Transverse colon (tissue), 4 donors: Measurements from ENCODE around the gene CNDP1. TPM values are rescaled to one million over a fixed set of nuclear protein-coding genes. Genes with fewer than 3 reads are reported as not detected.

ENCODE experiments used
- DNase-seq: peaks from one replicate; pipeline ENCODE4 v3.0.0-alpha.2; 2019
- H3K27ac ChIP-seq, 4 donors: fragments of 200-600 bp; sonication (generic); 2 replicates each; pipeline ENCODE4 v1.5.1; 2016 to 2018; ENCODE audit warnings: inconsistent platforms in 4 of 4
- H3K27me3 ChIP-seq: fragments of 200-600 bp; sonication (generic); 2 replicates; pipeline ENCODE4 v1.5.1; 2017; ENCODE audit warnings: inconsistent platforms
- H3K36me3 ChIP-seq, 4 donors: fragments of 200-600 bp; sonication (generic); 2 replicates each; pipeline ENCODE4 v1.5.1; 2017 to 2019; ENCODE audit warnings: inconsistent platforms in 4 of 4
- H3K4me1 ChIP-seq, 4 donors: fragments of 200-600 bp; sonication (generic); 2 replicates each; pipeline ENCODE4 v1.5.1; 2017 to 2020; ENCODE audit warnings: inconsistent platforms in 4 of 4
- H3K4me3 ChIP-seq, 4 donors: fragments of 200-600 bp; sonication (generic); 1 replicate in 1 of 4; 2 replicates in 3 of 4; pipeline versions ENCODE4 v1.5.1 to v1.6.1; 2017 to 2019; ENCODE audit warnings: inconsistent platforms in 4 of 4
- H3K9me3 ChIP-seq, 2 donors: fragments of 200-600 bp; sonication (generic); 2 replicates each; pipeline ENCODE4 v1.5.1; 2017 to 2019; ENCODE audit warnings: inconsistent platforms in 2 of 2
- EP300 ChIP-seq: sonication (generic); formaldehyde crosslinking; IDR thresholded peaks from one replicate; pipeline ENCODE4 v1.6.1; 2017; ENCODE audit warnings: antibody characterized with exemption, low read depth
- POLR2A ChIP-seq: fragments of 450-650 bp; IDR thresholded peaks from one replicate; pipeline ENCODE4 v1.6.1; 2016; ENCODE audit warnings: antibody characterized with exemption, mild to moderate bottlenecking, moderate library complexity
- POLR2AphosphoS5 ChIP-seq, 3 donors: sonication (generic); formaldehyde crosslinking; IDR thresholded peaks; one replicate each; pipeline ENCODE4 v1.6.1; 2016; ENCODE audit warnings: antibody characterized with exemption in 3 of 3
- WGBS, 2 donors: methylation state at CpG; one replicate each; pipeline ENCODE4 v1.1.5; 2018; ENCODE audit warnings: low coverage in 1 of 2; 5-methylcytosine and 5-hydroxymethylcytosine counted together
- in situ Hi-C, 4 donors: fragments of 200-750 bp; cut with MboI; loops; one replicate each; pipeline versions ENCODE4 v1.15.0 to v1.15.1; 2017; ENCODE audit warnings: low sequenced_read_pairs in 3 of 4, low pct_ligation_motif_present in 1 of 4, low pct_unique_long_range_greater_than_20kb in 1 of 4
- intact Hi-C: fragments of 100-400 bp; cut with DNase I; formaldehyde crosslinking; loops from one replicate; pipeline ENCODE4 v1.15.1; 2023; ENCODE audit warnings: low total_unique reads
- total RNA-seq, 4 donors: library from RNA; depleted of rRNA; stranded (reverse); fragments of >200 nt; gene quantifications; one replicate each; pipeline ENCODE4 v1.1.0, GENCODE V29; 2016
- TF ChIP-seq, protein P1 (sequence below), 5 experiments: fragments of 200-600 bp in 3 of 5; fragments of 450-650 bp in 2 of 5; sonication (generic) in 3 of 5; IDR thresholded peaks; 1 replicate in 2 of 5; 2 replicates in 3 of 5; pipeline ENCODE4 v1.5.1; 2016 to 2017; ENCODE audit warnings: antibody characterized with exemption in 5 of 5, inconsistent platforms in 3 of 5, mild to moderate bottlenecking in 2 of 5, moderate library complexity in 1 of 5

CNDP1 gene
- total RNA-seq, 4 donors from 2014 or later: not detected

DNA sequence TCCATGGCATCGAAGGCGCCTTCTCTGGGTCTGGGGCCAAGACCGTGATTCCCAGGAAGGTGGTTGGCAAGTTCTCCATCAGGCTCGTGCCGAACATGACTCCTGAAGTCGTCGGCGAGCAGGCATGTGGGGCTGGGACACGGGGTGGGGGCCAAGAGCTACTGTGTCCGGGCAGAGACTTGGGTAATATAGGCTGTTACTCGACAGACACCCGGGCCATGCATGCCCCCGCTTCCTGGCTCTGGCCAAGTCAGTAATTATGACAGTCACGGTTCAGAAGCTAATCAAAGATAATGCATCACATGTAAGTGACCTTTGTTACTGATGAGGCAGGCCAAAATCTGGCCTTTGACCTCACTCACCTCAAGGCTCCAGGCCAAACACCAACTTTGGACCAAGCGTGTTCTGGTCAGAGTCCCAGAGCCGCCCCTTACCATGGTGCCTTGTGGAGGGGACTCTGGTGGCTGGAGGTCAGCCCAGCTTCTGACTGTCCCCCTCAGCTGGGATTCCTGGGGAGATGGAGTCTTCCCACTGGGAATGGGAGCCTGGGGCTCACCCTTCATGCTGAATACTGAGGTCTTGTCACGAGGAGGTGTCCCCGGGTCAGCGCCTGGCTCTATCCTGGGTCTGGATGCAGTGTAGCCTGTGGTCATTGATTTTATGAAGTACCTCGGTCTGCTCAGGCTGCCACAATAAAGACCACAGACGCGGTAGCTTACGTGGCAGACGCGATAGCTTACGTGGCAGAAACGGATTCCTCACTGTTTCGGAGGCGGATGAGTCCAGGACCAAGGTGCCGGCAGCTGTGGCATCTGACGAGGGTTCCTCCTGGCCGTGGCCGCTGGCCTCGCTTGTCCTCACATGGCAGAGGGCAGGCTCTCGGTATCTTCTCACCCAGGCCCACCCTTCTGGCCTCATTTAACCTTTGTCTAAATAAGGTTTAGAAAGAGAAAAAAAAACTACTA lies 17.7 kb upstream of the CNDP1 start:
- DNase-seq: no peak
- TF ChIP-seq, protein P1, sequence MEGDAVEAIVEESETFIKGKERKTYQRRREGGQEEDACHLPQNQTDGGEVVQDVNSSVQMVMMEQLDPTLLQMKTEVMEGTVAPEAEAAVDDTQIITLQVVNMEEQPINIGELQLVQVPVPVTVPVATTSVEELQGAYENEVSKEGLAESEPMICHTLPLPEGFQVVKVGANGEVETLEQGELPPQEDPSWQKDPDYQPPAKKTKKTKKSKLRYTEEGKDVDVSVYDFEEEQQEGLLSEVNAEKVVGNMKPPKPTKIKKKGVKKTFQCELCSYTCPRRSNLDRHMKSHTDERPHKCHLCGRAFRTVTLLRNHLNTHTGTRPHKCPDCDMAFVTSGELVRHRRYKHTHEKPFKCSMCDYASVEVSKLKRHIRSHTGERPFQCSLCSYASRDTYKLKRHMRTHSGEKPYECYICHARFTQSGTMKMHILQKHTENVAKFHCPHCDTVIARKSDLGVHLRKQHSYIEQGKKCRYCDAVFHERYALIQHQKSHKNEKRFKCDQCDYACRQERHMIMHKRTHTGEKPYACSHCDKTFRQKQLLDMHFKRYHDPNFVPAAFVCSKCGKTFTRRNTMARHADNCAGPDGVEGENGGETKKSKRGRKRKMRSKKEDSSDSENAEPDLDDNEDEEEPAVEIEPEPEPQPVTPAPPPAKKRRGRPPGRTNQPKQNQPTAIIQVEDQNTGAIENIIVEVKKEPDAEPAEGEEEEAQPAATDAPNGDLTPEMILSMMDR (IDR thresholded peaks at IDR 0.05): no peak
- TF ChIP-seq POLR2A: no peak
- TF ChIP-seq POLR2AphosphoS5 (IDR thresholded peaks at IDR 0.05): no peak
- no peak for TF ChIP-seq EP300
- Histone ChIP-seq H3K36me3 (peaks cover 0 to 61% (median 9%) of the 10 kb centered on the region in 4 donors), H3K4me3 (no peak overlapping the region), H3K4me1 (no peaks in the 10 kb centered on the region), H3K27me3 (no peaks in the 10 kb centered on the region), H3K27ac (no peak overlapping the region), H3K9me3 (no peaks in the 10 kb centered on the region)
- in situ Hi-C loops (no loop called here), intact Hi-C loops (no loop called here)
- 80 to 92% methylated on average over 2 to 35 of the region's 35 CpGs for WGBS, 2 donors

- H3K36me3 ChIP-seq: peaks cover 0 to 56% (median 9%) of the 10 kb centered on the region in 4 donors
- H3K27me3 ChIP-seq: no peaks in the 10 kb centered on the region
- H3K4me1 ChIP-seq: no peaks in the 10 kb centered on the region
- no peak for DNase-seq
- in situ Hi-C loops (no loop called here), intact Hi-C loops (no loop called here)
- no peaks in the 10 kb centered on the region for H3K9me3 ChIP-seq
- TF ChIP-seq POLR2A: no peak
- no peak for TF ChIP-seq EP300
- no peak for TF ChIP-seq POLR2AphosphoS5 (IDR thresholded peaks at IDR 0.05)
- no peak overlapping the region for H3K27ac ChIP-seq
- H3K4me3 ChIP-seq: no peak overlapping the region
- 81% methylated on average over 15 of the region's 15 CpGs; no CpG with 5 or more reads in 1 of the 2 donors for WGBS, 2 donors
Measured at GRCh38 chr18:74517236-74517630, 17.1 kb upstream of the CNDP1 start.

- DNase-seq: no peak
- Histone ChIP-seq H3K27ac (no peak overlapping the region), H3K4me3 (no peak overlapping the region), H3K4me1 (peaks cover 0 to 9% (median 2%) of the 10 kb centered on the region in 4 donors), H3K27me3 (no peaks in the 10 kb centered on the region), H3K9me3 (no peaks in the 10 kb centered on the region), H3K36me3 (peaks cover 0 to 41% (median 8%) of the 10 kb centered on the region in 4 donors)
- intact Hi-C loops (no loop called here), in situ Hi-C loops (no loop called here)
- no peak for TF ChIP-seq EP300
- TF ChIP-seq, protein P1 (IDR thresholded peaks at IDR 0.05): no peak
- no peak for TF ChIP-seq POLR2AphosphoS5 (IDR thresholded peaks at IDR 0.05)
- no peak for TF ChIP-seq POLR2A
- 84 to 100% methylated on average over 2 to 32 of the region's 32 CpGs for WGBS, 2 donors
Measured at GRCh38 chr18:74518456-74519295, 15.6 kb upstream of the CNDP1 start.

DNA sequence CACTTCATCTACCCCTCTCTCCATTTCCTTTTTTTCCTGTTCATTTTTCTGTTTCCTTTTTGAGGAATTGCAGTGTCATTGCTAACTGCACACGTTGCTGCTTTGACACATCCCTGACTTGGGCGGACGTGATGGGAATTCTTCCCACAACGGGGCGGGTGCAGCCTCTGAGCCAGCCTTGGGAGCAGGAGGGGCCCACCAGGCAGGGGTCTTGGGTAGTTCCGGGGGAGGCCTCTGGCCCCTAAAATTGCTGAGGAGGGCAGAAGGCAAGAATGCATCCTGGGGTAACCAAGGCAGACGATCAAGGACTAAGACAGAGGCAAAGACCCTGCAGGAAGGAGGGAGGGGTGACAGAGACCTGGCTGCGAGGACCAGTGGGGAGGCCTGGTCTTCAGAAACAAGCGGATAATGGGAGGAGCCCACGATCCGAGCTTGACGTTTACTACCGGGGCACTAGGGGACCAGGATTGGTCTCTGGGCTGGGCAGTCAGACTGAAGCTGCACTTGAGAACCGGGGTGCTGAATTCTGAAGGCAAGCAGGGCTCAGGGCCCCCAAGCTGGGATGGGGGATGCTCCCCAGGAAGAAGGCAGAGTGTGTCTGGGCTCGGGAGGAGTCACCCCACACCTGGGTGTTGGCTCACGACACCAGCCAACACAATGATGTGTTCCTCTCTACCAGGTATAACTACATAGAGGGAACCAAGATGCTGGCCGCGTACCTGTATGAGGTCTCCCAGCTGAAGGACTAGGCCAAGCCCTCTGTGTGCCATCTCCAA lies 14.8 kb upstream of the CNDP1 start:
- H3K27ac ChIP-seq: no peak overlapping the region
- H3K4me1 ChIP-seq: peaks cover 0 to 17% (median 8%) of the 10 kb centered on the region in 4 donors
- no peak overlapping the region for H3K4me3 ChIP-seq
- WGBS, 2 donors: 90% methylated on average over 6 to 18 of the region's 18 CpGs
- intact Hi-C loops (no loop called here), in situ Hi-C loops (no loop called here)
- H3K27me3 ChIP-seq: no peaks in the 10 kb centered on the region
- DNase-seq: no peak
- H3K36me3 ChIP-seq: peaks cover 0 to 38% (median 7%) of the 10 kb centered on the region in 4 donors
- TF ChIP-seq EP300: no peak
- no peak for TF ChIP-seq POLR2AphosphoS5 (IDR thresholded peaks at IDR 0.05)
- TF ChIP-seq, protein P1 (IDR thresholded peaks at IDR 0.05): no peak
- TF ChIP-seq POLR2A: no peak
- H3K9me3 ChIP-seq: no peaks in the 10 kb centered on the region
